ENCODE results near the gene PLS1.

- TF ChIP-seq CTCF (conservative IDR thresholded peaks at IDR 0.05; ENCODE audit: low read length): no peak
- TF ChIP-seq EZH2phosphoT487 (IDR thresholded peaks at IDR 0.05; ENCODE audit: borderline replicate concordance, low read depth, low read length): no peak
These were observed 45.3 kb downstream of the PLS1 start for GRCh38 chr3:142641504-142641903.

Measured in OCI-LY7 (cell line).